Effector memory CD8-positive, alpha-beta T cell (primary cell): ENCODE data around the gene CDK9.

Experiments used
- ATAC-seq: fragments of 150-1000 bp; cut with Tn5 transposase; replicated peaks from 2 replicates; pipeline ENCODE4 v1.10.0; 2021; ENCODE audit warnings: mild to moderate bottlenecking, moderate library complexity
- DNase-seq, 3 experiments: peaks; one replicate each; pipeline ENCODE4 v3.0.0; 2021
- H3K27ac Mint-ChIP-seq, 2 donors: one replicate each; pipeline ENCODE4 v1.8.0; 2022; ENCODE audit warnings: mild to moderate bottlenecking in 2 of 2, mixed read lengths in 2 of 2, moderate library complexity in 2 of 2
- H3K27me3 Mint-ChIP-seq, 2 donors: one replicate each; pipeline ENCODE4 v1.8.0; 2022; ENCODE audit warnings: mixed read lengths in 2 of 2
- H3K36me3 Mint-ChIP-seq: one replicate; pipeline ENCODE4 v1.8.0; 2022; ENCODE audit warnings: mild to moderate bottlenecking, moderate library complexity, mixed read lengths; ENCODE audit not compliant: insufficient read depth
- H3K4me1 Mint-ChIP-seq, 2 donors: one replicate each; pipeline ENCODE4 v1.8.0; 2022; ENCODE audit warnings: low read depth in 2 of 2, mixed read lengths in 2 of 2
- H3K4me3 Mint-ChIP-seq, 2 donors: one replicate each; pipeline ENCODE4 v1.8.0; 2022; ENCODE audit warnings: mild to moderate bottlenecking in 2 of 2, mixed read lengths in 2 of 2, moderate library complexity in 2 of 2
- H3K9me3 Mint-ChIP-seq, 2 donors: one replicate each; pipeline ENCODE4 v1.8.0; 2022; ENCODE audit warnings: mixed read lengths in 2 of 2

The CDK9 gene

DNA sequence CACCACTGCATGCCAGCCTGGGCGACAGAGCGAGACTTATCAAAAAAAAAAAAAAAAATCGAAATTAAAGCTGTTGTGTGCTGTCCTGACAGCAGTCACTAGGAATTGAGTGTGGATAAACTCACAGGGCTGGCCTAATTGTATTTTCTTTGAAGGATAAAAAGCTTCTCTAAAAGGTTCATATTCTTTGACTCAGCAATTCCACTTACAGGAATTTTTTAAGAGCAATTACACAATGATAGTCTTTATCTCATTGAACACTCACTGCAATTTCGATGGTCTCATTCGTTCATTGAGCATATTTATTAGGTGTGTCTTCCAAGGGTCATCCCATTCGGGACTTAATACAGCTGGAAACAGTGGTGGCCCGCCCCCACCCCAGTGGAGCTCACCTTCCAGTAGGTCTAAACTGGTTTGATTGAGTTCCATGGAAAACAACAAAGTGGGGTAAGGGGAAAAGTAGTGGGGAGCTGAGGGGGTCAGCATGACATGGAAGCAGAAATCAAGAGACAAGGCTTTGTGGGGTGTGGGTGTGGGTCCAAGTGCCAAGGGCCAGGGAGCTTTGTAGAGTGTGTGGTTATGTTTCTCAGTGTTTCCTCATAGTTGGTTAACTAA, 6.7 kb downstream of the CDK9 start:
- H3K36me3 Mint-ChIP-seq = peaks cover 64% of the 10 kb centered on the region
- no peak for ATAC-seq
- no peak for DNase-seq
- peak overlapping the region in 1 of 2 donors; percentile 81 for H3K27ac Mint-ChIP-seq
- H3K4me3 Mint-ChIP-seq = no peak overlapping the region
- no peaks in the 10 kb centered on the region for H3K9me3 Mint-ChIP-seq
- H3K4me1 Mint-ChIP-seq = peaks cover 24 to 29% of the 10 kb centered on the region in 2 donors
- H3K27me3 Mint-ChIP-seq = no peaks in the 10 kb centered on the region

DNA sequence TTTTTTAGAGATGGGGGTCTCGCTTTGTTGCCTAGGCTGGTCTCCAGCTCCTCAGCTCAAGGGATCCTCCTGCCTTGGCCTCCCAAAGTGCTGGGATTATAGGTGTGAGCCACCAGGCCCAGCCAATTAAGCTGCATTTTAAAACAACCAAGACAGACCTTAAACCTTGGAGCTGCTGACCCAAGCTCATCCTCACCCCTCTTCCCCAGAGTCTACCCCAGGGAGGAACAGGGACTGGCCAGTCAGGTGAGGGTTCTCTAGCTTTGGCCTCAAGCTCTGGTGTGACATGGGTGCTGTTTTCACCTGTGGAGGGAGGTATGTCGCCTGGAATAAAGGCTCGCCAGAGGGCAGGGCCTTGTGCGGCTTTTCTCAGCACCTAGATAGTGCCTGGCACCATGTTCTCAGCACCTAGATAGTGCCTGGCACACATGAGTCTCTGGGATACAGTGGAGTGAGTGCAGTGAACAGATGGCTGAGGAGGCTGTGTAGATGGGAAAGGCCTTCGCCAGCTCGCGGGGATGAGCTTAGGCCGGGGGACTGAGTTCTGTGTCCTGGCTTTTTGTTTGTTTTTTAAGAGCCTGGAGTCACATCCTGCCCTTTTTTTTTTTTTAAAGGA, 7.4 kb downstream of the CDK9 start:
- peaks cover 58% of the 10 kb centered on the region for H3K36me3 Mint-ChIP-seq
- H3K27ac Mint-ChIP-seq = peak overlapping the region in 1 of 2 donors; percentile 81
- no peak for DNase-seq
- no peaks in the 10 kb centered on the region for H3K9me3 Mint-ChIP-seq
- ATAC-seq = no peak
- no peaks in the 10 kb centered on the region for H3K27me3 Mint-ChIP-seq
- H3K4me3 Mint-ChIP-seq = no peak overlapping the region
- H3K4me1 Mint-ChIP-seq = peaks cover 19 to 27% of the 10 kb centered on the region in 2 donors

DNA sequence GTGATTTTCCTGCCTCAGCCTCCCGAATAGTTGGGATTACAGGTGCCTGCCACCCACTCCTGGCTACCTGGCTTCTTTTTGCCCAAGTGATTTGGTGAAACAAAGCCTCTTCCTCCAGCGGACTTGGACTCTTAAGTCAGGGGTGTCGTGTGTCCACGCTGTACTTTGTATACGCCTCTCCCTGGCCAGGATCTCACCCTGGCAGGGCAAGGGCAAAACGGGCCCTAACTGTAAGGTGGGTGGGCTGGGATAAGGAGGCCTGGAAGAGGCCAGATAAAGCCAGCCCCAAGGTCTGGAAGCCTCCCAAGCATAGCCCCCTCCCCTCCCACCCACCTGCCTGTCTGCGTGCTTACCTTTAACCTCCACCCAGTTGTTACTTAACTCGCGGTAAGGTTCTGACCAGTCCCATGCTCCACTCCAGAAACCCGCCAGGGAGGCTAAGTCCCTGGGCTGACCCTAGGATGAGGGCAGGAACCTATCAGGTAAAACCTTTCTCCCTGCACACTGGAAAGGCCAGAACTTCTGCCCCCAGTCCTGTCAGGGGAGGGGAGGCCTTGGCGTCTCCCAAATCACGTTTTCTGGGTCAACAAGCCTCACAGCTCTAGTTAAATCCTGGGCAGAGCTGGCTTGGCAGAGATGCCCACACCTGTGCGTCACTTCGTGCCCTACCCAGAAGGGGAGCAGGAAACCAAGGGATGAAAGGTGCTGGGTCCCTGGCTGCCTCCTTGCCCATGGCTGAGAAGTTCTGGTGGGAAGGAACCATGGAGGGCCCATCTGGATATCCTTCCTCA, 8.4 kb downstream of the CDK9 start:
- Mint-ChIP-seq H3K4me1 (peaks cover 19 to 25% of the 10 kb centered on the region in 2 donors), H3K36me3 (peaks cover 48% of the 10 kb centered on the region), H3K9me3 (no peaks in the 10 kb centered on the region), H3K27me3 (no peaks in the 10 kb centered on the region), H3K4me3 (no peak overlapping the region), H3K27ac (no peak overlapping the region)
- ATAC-seq (no peak), DNase-seq (no peak)

DNA sequence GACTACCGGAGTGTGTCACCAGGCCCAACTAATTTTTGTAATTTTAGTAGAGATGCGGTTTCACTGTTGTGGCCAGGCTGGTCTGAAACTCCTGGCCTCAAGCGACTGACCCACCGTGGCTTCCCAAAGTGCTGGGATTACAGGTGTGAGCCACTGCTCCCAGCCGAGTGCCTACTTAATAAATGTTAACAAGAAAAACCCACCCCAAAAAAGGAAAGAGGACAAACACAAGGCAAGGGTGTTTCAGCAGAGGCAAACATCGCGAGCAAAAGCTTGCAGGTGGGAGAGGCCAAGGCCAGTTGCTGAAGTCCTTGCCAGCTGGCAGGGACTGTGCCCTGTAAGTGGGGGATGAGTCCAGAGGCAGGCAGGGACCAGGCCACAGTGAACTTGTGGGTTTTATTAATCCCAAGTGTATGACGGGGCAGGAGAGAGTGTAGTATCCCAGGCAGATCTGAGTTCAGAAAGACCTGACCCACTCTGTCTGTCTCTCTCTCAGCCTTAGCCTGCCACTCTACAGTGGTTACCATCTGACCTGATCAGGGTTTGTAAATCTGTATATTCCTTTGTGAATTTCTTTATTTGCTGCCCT, 10.5 kb downstream of the CDK9 start:
- Mint-ChIP-seq H3K4me3 (peak overlapping the region; percentile 82), H3K4me1 (peaks cover 15 to 21% of the 10 kb centered on the region in 2 donors), H3K27me3 (no peaks in the 10 kb centered on the region), H3K27ac (peak overlapping the region; percentile 83 to 90), H3K9me3 (no peaks in the 10 kb centered on the region), H3K36me3 (peaks cover 26% of the 10 kb centered on the region)
- DNase-seq (no peak), ATAC-seq (peak; percentile 51)

DNA sequence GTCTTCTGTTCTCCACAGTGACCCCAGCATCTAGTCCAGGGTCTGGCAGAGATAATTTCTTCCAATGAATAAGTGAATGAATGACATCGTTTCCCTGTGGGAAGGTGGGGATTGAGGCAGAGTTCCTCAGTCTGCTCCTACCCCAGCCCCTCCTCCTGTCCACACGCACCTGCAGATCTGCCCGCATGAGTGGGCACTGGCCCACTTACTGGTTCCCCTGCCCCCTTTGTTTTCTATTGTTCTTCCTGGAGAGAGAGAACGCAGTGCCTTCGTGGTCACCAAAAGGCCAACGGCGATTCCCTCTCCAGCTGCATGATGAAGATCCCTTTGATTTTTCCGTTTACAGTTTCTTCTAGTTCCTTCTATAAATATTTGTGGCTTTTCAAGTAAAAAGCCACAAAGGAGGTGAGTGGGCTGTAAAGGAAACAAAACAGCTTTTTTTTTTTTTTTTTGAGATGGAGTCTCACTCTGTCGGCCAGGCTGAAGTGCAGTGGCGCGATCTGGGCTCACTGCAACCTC, 11.1 kb downstream of the CDK9 start:
- no peaks in the 10 kb centered on the region for H3K27me3 Mint-ChIP-seq
- no peaks in the 10 kb centered on the region for H3K9me3 Mint-ChIP-seq
- peaks cover 20% of the 10 kb centered on the region for H3K36me3 Mint-ChIP-seq
- peaks cover 15 to 21% of the 10 kb centered on the region in 2 donors for H3K4me1 Mint-ChIP-seq
- H3K27ac Mint-ChIP-seq = peak overlapping the region; percentile 83 to 90
- ATAC-seq = peak; percentile 69
- peak overlapping the region; percentile 82 for H3K4me3 Mint-ChIP-seq
- DNase-seq = no peak

DNA sequence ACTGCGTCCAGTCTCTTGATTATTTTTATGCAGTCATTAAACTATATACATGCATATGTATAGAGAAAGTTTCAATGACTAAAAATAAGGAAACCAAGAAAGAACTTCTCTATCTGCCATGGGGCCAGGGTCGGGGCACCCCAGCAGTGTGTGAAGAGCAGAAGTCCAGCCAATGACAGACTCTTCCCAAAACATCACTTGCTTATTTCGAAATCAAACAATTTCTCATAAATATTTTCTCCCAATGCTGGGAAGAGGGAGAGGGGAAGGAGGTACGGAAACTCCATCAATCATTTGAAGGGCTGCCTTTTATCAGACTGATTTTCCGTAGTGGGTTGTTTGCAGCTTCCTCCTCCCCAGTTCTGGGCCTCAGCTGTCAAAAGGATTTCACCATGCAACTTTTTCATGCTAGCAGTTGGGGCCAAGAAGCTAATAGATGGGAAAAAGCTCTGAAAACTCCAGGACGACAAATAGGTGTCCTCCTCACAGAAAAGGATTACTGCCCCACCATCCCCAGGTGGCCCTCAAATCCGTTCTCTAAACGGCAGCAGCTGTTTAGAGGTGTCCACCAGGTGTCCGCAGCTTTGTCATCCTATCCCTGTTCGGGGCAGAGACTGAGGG, 16.2 kb downstream of the CDK9 start:
- H3K4me1 Mint-ChIP-seq = peaks cover 10 to 27% of the 10 kb centered on the region in 2 donors
- peaks cover 26% of the 10 kb centered on the region for H3K36me3 Mint-ChIP-seq
- no peaks in the 10 kb centered on the region for H3K9me3 Mint-ChIP-seq
- ATAC-seq = no peak
- no peaks in the 10 kb centered on the region for H3K27me3 Mint-ChIP-seq
- peak overlapping the region; percentile 95 to 96 for H3K4me3 Mint-ChIP-seq
- peak overlapping the region; percentile 97 for H3K27ac Mint-ChIP-seq
- DNase-seq = no peak

DNA sequence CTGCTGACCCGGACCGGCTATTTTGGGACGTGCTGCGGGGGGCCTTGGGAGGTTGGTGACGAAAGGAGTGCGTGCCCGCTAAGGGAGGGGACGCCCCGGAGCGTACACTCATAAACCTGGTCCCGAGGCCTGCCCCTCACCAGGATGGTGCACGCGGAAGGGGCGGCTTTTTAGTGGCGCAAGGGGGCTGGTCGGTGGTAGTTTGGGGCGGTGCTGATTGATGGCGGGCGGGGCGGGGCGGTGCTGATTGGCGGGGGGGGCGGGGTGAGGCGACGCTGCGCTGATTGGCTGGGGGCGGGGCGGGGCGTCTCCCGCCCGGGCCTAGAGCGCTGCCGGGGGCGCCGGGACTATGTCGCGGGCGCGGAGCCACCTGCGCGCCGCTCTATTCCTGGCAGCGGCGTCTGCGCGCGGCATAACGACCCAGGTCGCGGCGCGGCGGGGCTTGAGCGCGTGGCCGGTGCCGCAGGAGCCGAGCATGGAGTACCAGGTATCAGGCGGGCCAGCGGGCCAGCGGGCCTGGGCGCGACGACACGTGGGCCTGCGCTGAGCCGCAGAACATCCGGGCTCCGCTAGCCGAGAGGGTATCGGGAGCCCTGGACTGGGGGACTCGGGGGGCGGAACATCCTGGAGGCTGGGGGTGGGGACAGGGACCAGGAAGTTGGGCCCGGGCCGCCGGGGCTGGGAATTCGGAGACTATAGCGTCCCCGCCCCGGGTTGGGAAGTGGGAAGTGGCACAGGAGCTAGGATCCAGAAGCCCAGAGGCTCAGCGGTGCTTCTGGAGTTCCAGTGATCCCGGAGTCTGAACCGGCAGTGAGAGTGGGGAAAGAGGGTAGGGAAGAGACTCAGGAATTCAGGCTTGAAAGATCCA, 17.0 kb downstream of the CDK9 start, which contains the start of gene FPGS:
Gene FPGS, plus strand, starts transcription at position 307 of the 868 bp plus-strand sequence. Its CDS starts 43 bp downstream, at position 350.
- peak within 1 kb of the TSS; percentile 95 to 96 for H3K4me3 Mint-ChIP-seq

DNA sequence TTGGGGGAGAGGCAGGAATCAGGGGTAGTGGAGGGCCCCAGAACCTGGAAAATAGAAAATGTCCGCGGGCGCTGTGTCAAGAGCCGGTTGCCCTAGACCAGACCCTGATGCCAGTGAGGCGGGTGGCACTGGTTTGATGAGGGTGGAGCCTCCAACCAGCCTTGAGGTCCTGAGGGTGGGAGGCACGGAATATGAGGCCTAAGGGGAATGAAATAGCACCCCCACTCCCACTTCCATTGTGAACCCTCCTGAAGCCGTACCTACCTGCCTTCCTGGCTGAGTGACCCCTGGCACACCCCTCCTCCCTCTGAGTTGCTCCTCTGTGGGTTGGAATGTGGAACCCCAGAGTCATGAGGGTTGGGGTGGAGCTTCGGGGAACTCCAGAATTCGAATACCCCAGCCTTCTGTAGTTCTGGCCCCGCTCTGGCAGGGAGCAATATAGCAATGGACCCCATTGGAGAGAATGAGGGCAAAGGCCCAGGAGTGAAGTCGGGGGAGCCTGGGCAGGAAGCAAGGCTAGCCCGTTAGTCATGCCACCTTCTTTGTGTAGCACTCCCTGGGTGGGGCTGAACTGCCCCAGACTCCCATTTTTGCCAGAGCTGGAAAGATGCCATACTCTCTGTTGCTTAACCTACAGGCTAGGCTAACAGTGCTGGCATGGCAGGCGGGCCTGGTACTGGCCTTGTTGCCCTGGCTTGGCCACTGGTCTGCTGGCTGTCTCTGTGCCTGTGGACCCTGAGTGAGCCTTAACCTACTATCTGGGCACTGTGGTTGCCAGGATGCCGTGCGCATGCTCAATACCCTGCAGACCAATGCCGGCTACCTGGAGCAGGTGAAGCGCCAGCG, 17.9 kb downstream of the CDK9 start:
- H3K36me3 Mint-ChIP-seq = peaks cover 40% of the 10 kb centered on the region
- H3K27ac Mint-ChIP-seq = peak overlapping the region; percentile 97
- peaks cover 9 to 24% of the 10 kb centered on the region in 2 donors for H3K4me1 Mint-ChIP-seq
- no peaks in the 10 kb centered on the region for H3K9me3 Mint-ChIP-seq
- H3K4me3 Mint-ChIP-seq = peak overlapping the region; percentile 95 to 96
- DNase-seq = no peak
- H3K27me3 Mint-ChIP-seq = no peaks in the 10 kb centered on the region
- peak; percentile 18 for ATAC-seq

More for the DNA sequence above, 17.0 kb downstream of the CDK9 start, which contains the start of gene FPGS:
- Mint-ChIP-seq H3K27me3 (no peaks in the 10 kb centered on the region), H3K27ac (peak within 1 kb of the TSS; percentile 97), H3K9me3 (no peaks in the 10 kb centered on the region), H3K4me1 (peaks cover 9 to 24% of the 10 kb centered on the region in 2 donors), H3K36me3 (peaks cover 33% of the 10 kb centered on the region)
- DNase-seq = peak; percentile 70 to 73 (median 70)
- peak; percentile 81 for ATAC-seq

DNA sequence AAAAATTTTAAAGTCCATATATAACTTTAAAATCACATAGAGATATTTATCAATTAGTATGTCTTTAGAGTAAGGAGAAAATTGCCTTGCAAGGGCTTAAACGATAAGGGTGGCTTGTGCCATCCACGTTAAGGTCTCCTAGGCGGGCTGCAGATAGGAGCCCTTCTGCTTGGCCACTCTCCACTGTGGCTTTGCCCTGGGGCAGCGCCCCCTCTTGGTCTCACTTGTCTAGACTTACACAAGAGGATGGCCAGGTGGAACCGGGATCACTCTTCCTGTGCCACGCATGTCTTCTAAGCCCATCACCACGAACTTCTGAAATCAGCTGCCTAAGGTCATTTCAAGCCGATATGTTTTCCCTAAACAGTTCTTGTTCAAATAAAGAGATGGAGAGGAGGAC, 19.8 kb downstream of the CDK9 start:
- no peak for DNase-seq
- Mint-ChIP-seq H3K4me1 (peaks cover 9 to 24% of the 10 kb centered on the region in 2 donors), H3K4me3 (no peak overlapping the region), H3K36me3 (peaks cover 47% of the 10 kb centered on the region), H3K9me3 (no peaks in the 10 kb centered on the region), H3K27me3 (no peaks in the 10 kb centered on the region), H3K27ac (peak overlapping the region in 1 of 2 donors; percentile 93)
- ATAC-seq = no peak

DNA sequence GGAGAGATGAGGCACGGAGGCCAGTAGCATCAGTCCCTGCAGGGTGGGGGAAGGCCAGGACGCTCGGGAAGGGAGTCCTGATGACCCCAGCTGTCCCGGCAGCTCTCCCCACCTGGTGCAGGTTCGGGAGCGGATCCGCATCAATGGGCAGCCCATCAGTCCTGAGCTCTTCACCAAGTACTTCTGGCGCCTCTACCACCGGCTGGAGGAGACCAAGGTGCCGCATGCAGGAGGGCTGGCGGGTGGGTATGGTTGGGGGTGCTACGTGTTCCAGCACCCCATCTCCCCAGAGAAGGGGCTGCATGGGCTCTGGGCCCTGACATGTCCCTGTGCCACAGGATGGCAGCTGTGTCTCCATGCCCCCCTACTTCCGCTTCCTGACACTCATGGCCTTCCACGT, 21.0 kb downstream of the CDK9 start:
- Mint-ChIP-seq H3K4me3 (no peak overlapping the region), H3K4me1 (peaks cover 9 to 24% of the 10 kb centered on the region in 2 donors), H3K27me3 (no peaks in the 10 kb centered on the region), H3K9me3 (no peaks in the 10 kb centered on the region), H3K36me3 (peaks cover 58% of the 10 kb centered on the region), H3K27ac (peak overlapping the region; percentile 51 to 93)
- no peak for ATAC-seq
- DNase-seq = no peak

DNA sequence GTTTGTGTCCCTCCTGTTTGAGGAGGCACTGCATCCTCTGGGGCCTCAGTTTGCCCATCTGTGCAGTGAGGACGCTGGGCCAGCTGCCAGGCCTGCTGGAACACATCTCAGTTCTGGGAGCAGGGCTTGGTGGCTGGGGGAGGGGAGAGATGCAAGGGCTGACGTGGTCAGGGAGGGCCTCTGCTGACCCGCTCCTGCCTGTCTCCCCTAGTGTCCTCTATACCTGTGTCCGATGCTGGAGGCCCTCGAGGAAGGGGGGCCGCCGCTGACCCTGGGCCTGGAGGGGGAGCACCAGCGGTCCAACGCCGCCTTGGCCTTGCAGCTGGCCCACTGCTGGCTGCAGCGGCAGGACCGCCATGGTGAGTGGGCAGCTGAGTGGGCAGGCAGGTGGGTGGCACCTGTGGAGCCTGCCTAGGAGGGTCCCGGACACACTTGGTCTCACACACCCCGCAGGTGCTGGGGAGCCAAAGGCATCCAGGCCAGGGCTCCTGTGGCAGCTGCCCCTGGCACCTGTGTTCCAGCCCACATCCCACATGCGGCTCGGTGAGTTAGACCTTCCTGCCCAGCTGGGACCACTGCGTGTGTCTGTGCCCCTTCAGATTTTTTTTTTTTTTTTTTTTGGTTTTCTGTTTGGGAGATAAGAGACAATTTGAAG, 22.6 kb downstream of the CDK9 start:
- no peak for DNase-seq
- Mint-ChIP-seq H3K27ac (peak overlapping the region in 1 of 2 donors; percentile 55), H3K27me3 (no peaks in the 10 kb centered on the region), H3K36me3 (peaks cover 58% of the 10 kb centered on the region), H3K4me3 (no peak overlapping the region), H3K9me3 (no peaks in the 10 kb centered on the region), H3K4me1 (peaks cover 4 to 16% of the 10 kb centered on the region in 2 donors)
- ATAC-seq = no peak
